A549 (cell line): ENCODE data around the gene DYSF.

Source experiments
- EHMT2 ChIP-seq: fragments of 200-600 bp; sonication (generic); IDR thresholded peaks from 2 replicates; pipeline ENCODE4 v1.6.1; 2016; ENCODE audit warnings: antibody characterized with exemption, low read depth, mild to moderate bottlenecking, moderate library complexity
- EP300 ChIP-seq, 2 experiments: fragments of >200 bp; sonication (Bioruptor Twin); formaldehyde crosslinking; IDR thresholded peaks; 2 replicates in 1 of 2; 3 replicates in 1 of 2; pipeline ENCODE4 v1.6.1; 2016 to 2017
- HOXB13 ChIP-seq: fragments of 250-450 bp; sonication (Bioruptor Pico); IDR thresholded peaks from 2 replicates; pipeline ENCODE4 v1.5.0; 2020; ENCODE audit warnings: low read depth, mild to moderate bottlenecking, moderate library complexity
- JUN ChIP-seq, 2 experiments: fragments of >200 bp; sonication (Bioruptor Twin); formaldehyde crosslinking; IDR thresholded peaks; 2 replicates in 1 of 2; 3 replicates in 1 of 2; pipeline ENCODE4 v1.6.1; 2016 to 2017
- RFX5 ChIP-seq: fragments of 450-650 bp; IDR thresholded peaks from 2 replicates; pipeline ENCODE4 v1.7.1; 2014; ENCODE audit warnings: antibody characterized with exemption, mild to moderate bottlenecking, moderate library complexity
- TF ChIP-seq, protein P1 (sequence below): fragments of 450-650 bp; IDR thresholded peaks from 2 replicates; pipeline ENCODE4 v1.6.1; 2014; ENCODE audit warnings: antibody characterized with exemption
- TF ChIP-seq, protein P2 (sequence below): fragments of >200 bp; sonication (Bioruptor Twin); formaldehyde crosslinking; IDR thresholded peaks from 3 replicates; pipeline ENCODE4 v1.5.1; 2016

DNA sequence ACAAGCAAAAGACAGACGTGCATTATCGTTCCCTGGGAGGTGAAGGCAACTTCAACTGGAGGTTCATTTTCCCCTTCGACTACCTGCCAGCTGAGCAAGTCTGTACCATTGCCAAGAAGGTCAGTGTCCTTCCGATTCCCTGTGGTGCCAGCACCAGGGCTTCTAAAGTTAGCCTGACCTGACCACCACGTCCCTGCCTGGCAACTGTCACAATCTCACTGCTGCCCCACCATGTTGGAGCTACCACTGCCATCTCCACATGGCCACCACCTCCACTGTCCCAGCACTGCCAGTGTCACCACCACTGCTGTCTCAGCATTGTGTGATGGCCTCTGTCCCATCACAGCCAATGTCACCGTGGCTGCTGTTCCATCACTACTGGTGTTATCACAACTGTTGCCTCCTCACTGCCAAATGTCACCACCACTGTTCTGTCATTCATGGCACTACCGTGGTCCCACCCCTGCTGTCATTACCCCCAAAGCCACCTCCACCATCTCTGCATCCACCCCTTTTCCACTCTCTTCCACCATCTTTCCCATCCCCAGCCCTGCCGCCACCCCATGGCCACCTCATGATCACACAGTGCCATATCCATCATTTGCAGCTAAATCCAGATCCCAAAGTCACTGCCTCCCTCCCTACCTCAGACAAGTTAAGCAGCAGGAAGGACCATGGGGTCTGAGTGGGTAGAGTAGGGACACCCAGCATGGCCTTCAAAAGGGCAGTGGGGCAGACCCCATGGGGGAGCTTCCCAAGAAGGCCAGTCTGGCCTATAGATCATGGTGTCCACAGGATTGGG lies 216.5 kb downstream of the DYSF start:
- TF ChIP-seq EP300 (IDR thresholded peaks at IDR 0.05) (no peak), JUN (IDR thresholded peaks at IDR 0.05) (no peak), RFX5 (no peak), HOXB13 (no peak), EHMT2 (no peak)
- TF ChIP-seq, protein P1, sequence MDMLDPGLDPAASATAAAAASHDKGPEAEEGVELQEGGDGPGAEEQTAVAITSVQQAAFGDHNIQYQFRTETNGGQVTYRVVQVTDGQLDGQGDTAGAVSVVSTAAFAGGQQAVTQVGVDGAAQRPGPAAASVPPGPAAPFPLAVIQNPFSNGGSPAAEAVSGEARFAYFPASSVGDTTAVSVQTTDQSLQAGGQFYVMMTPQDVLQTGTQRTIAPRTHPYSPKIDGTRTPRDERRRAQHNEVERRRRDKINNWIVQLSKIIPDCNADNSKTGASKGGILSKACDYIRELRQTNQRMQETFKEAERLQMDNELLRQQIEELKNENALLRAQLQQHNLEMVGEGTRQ: no peak
- TF ChIP-seq, protein P2, sequence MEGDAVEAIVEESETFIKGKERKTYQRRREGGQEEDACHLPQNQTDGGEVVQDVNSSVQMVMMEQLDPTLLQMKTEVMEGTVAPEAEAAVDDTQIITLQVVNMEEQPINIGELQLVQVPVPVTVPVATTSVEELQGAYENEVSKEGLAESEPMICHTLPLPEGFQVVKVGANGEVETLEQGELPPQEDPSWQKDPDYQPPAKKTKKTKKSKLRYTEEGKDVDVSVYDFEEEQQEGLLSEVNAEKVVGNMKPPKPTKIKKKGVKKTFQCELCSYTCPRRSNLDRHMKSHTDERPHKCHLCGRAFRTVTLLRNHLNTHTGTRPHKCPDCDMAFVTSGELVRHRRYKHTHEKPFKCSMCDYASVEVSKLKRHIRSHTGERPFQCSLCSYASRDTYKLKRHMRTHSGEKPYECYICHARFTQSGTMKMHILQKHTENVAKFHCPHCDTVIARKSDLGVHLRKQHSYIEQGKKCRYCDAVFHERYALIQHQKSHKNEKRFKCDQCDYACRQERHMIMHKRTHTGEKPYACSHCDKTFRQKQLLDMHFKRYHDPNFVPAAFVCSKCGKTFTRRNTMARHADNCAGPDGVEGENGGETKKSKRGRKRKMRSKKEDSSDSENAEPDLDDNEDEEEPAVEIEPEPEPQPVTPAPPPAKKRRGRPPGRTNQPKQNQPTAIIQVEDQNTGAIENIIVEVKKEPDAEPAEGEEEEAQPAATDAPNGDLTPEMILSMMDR: no peak
